T47D (cell line): ENCODE results near the gene IKBKE.

ENCODE experiments used
- DNase-seq, 2 experiments: peaks; one replicate each; pipeline versions ENCODE4 v3.0.0 to v3.0.0-alpha.2; 2011 to 2012; ENCODE audit warnings: low read depth in 1 of 2, low spot score in 1 of 2
- JUND ChIP-seq: IDR thresholded peaks from 2 replicates; pipeline ENCODE4 v1.6.1; 2012; ENCODE audit warnings: low read depth
- in situ Hi-C: cut with HindIII; loops from 2 replicates; pipeline ENCODE4 v1.10.0; 2016; ENCODE audit warnings: low sequenced_read_pairs, low pct_unique_long_range_greater_than_20kb

Gene IKBKE

GRCh38 chr1:206508130-206508889 is 38.0 kb downstream of the IKBKE start:
- no peak for DNase-seq
- no peak for TF ChIP-seq JUND
- in situ Hi-C loops: no loop called here

- in situ Hi-C loops: no loop called here
- DNase-seq: no peak
- no peak for TF ChIP-seq JUND
Measured at GRCh38 chr1:206508956-206509355, 38.7 kb downstream of the IKBKE start.

- no peak for TF ChIP-seq JUND
- no peak for DNase-seq
- in situ Hi-C loops: no loop called here
Measured at GRCh38 chr1:206509612-206510257, 39.5 kb downstream of the IKBKE start.

GRCh38 chr1:206510371-206510770 is 40.1 kb downstream of the IKBKE start:
- no peak for DNase-seq
- in situ Hi-C loops: no loop called here
- no peak for TF ChIP-seq JUND

GRCh38 chr1:206511362-206512057 is 41.2 kb downstream of the IKBKE start:
- in situ Hi-C loops: no loop called here
- no peak for TF ChIP-seq JUND
- no peak for DNase-seq

- in situ Hi-C loops: no loop called here
- DNase-seq: no peak
- no peak for TF ChIP-seq JUND
Measured at GRCh38 chr1:206512058-206512850, 42.0 kb downstream of the IKBKE start.

- in situ Hi-C loops: no loop called here
- no peak for DNase-seq
Measured at GRCh38 chr1:206512851-206513180, 42.5 kb downstream of the IKBKE start.

GRCh38 chr1:206513312-206514111 is 43.2 kb downstream of the IKBKE start:
- DNase-seq: no peak
- no peak for TF ChIP-seq JUND
- in situ Hi-C loops: no loop called here

More at GRCh38 chr1:206512851-206513180, 42.5 kb downstream of the IKBKE start:
- no peak for TF ChIP-seq JUND

- no peak for DNase-seq
- in situ Hi-C loops: no loop called here
- no peak for TF ChIP-seq JUND
Measured at GRCh38 chr1:206514813-206515387, 44.6 kb downstream of the IKBKE start.

GRCh38 chr1:206516728-206516990 is 46.4 kb downstream of the IKBKE start:
- in situ Hi-C loops: no loop called here

GRCh38 chr1:206517784-206518183 is 47.5 kb downstream of the IKBKE start:
- DNase-seq: no peak
- no peak for TF ChIP-seq JUND
- in situ Hi-C loops: no loop called here

More at GRCh38 chr1:206516728-206516990, 46.4 kb downstream of the IKBKE start:
- DNase-seq: no peak
- no peak for TF ChIP-seq JUND

GRCh38 chr1:206518206-206518605 is 47.9 kb downstream of the IKBKE start:
- in situ Hi-C loops: no loop called here
- no peak for DNase-seq
- TF ChIP-seq JUND: no peak
